Endothelial cell of umbilical vein (primary cell): ENCODE data around the gene C14orf119. TPM values are rescaled to one million over a fixed set of nuclear protein-coding genes. Genes with fewer than 3 reads are reported as not detected.

ENCODE experiments used
- BruUV-seq: library from RNA; stranded (reverse); fragments of 400-500 nt; replicated peaks from 2 replicates; lab custom pipeline; 2021; lab: Mats Ljungman, UMichigan
- CTCF ChIA-PET: fragments of 300-600, 350-600 bp; sonication (Branson Sonifier 250); formaldehyde crosslinking; loops from one replicate; lab custom pipeline; 2021; ENCODE audit warnings: antibody characterized with exemption, inconsistent platforms; lab: Charles Lee
- POLR2A ChIA-PET: fragments of 300-600, 350-600 bp; sonication (Branson Sonifier 250); formaldehyde crosslinking; loops from one replicate; lab custom pipeline; 2021; ENCODE audit warnings: antibody characterized with exemption, inconsistent platforms; lab: Charles Lee
- DNase-seq: peaks from one replicate; pipeline ENCODE4 v3.0.0-alpha.2; 2011; ENCODE audit warnings: low read depth, low spot score
- FAIRE-seq: peaks from 2 replicates; lab custom pipeline; 2011; peaks lifted over from hg19 to GRCh38; lab: Jason Lieb, UNC
- H2AFZ ChIP-seq: 2 replicates; pipeline ENCODE4 v1.6.0; 2012; ENCODE audit warnings: low read depth, low read length, control low read depth, inconsistent platforms
- H3K27ac ChIP-seq: 2 replicates; pipeline ENCODE4 v1.5.1; 2011; ENCODE audit warnings: low read depth, mild to moderate bottlenecking, control low read depth, low read length, moderate library complexity; ENCODE audit not compliant: insufficient read depth
- H3K27me3 ChIP-seq, 2 experiments: 2 replicates each; pipeline versions ENCODE4 v1.6.0 to v1.6.1; 2011; ENCODE audit warnings: low read length in 2 of 2, mixed read lengths in 1 of 2; ENCODE audit not compliant: control insufficient read depth in 2 of 2, insufficient read depth in 2 of 2
- H3K36me3 ChIP-seq, 2 experiments: 2 replicates in 1 of 2; 3 replicates in 1 of 2; pipeline ENCODE4 v1.5.1; 2011; ENCODE audit warnings: low read length in 2 of 2, mild to moderate bottlenecking in 1 of 2, moderate library complexity in 1 of 2; ENCODE audit not compliant: control insufficient read depth in 2 of 2, insufficient read depth in 2 of 2; ENCODE audit errors: extremely low read depth in 1 of 2
- H3K4me1 ChIP-seq: 3 replicates; pipeline ENCODE4 v1.5.1; 2011; ENCODE audit warnings: mild to moderate bottlenecking, low read length; ENCODE audit not compliant: control insufficient read depth, insufficient read depth; ENCODE audit errors: extremely low read depth
- H3K4me2 ChIP-seq: 2 replicates; pipeline ENCODE4 v1.6.1; 2011; ENCODE audit warnings: low read length, control low read depth, mixed read lengths; ENCODE audit not compliant: insufficient read depth
- H3K4me3 ChIP-seq, 3 experiments: fragments of 200-600 bp in 1 of 3; sonication (generic), shearing (Covaris generic) in 1 of 3; replicated peaks in 1 of 3; 2 replicates each; pipeline ENCODE4 v1.5.1; 2011 to 2016; ENCODE audit warnings: control low read depth in 3 of 3, low read length in 3 of 3, mild to moderate bottlenecking in 2 of 3, inconsistent platforms in 1 of 3, low read depth in 1 of 3, moderate library complexity in 1 of 3; ENCODE audit not compliant: insufficient read depth in 1 of 3
- H3K79me2 ChIP-seq: 2 replicates; pipeline ENCODE4 v1.6.0; 2012; ENCODE audit warnings: low read length, inconsistent platforms; ENCODE audit not compliant: control insufficient read depth, insufficient read depth
- H3K9ac ChIP-seq: replicated peaks from 2 replicates; pipeline ENCODE3; 2011; ENCODE audit warnings: low read length, control low read depth; ENCODE audit not compliant: insufficient read depth; ENCODE audit errors: extremely low read depth
- H3K9me1 ChIP-seq: replicated peaks from 3 replicates; pipeline ENCODE4 v1.6.0; 2011; ENCODE audit warnings: mild to moderate bottlenecking, low read length; ENCODE audit not compliant: control insufficient read depth, insufficient read depth; ENCODE audit errors: extremely low read depth
- H3K9me3 ChIP-seq: replicated peaks from 2 replicates; pipeline ENCODE4 v1.5.1; 2012; ENCODE audit warnings: low read length, inconsistent platforms; ENCODE audit not compliant: control insufficient read depth, insufficient read depth
- H4K20me1 ChIP-seq: replicated peaks from 2 replicates; pipeline ENCODE3; 2011; ENCODE audit warnings: mild to moderate bottlenecking, low read length; ENCODE audit not compliant: control insufficient read depth, insufficient read depth; ENCODE audit errors: extremely low read depth
- EZH2 ChIP-seq: IDR thresholded peaks from 2 replicates; pipeline ENCODE4 v1.6.1; 2012; ENCODE audit warnings: borderline replicate concordance, low read depth, mild to moderate bottlenecking, moderate library complexity, low read length, inconsistent platforms; ENCODE audit not compliant: severe bottlenecking
- FOS ChIP-seq: IDR thresholded peaks from 2 replicates; pipeline ENCODE4 v1.6.1; 2011; ENCODE audit warnings: mild to moderate bottlenecking, low read length, moderate library complexity, borderline replicate concordance; ENCODE audit not compliant: insufficient read depth
- GATA2 ChIP-seq: IDR thresholded peaks from 2 replicates; pipeline ENCODE4 v1.7.0; 2011; ENCODE audit warnings: low read depth, mild to moderate bottlenecking, moderate library complexity, mixed read lengths, low read length; ENCODE audit not compliant: insufficient read length, insufficient read depth
- JUN ChIP-seq: IDR thresholded peaks from 2 replicates; pipeline ENCODE4 v1.6.1; 2011; ENCODE audit warnings: borderline replicate concordance, low read depth; ENCODE audit not compliant: insufficient read length, insufficient read depth
- MYC ChIP-seq: IDR thresholded peaks from one replicate; pipeline ENCODE4 v1.6.1; 2011; ENCODE audit warnings: mild to moderate bottlenecking, low read depth, low read length
- POLR2A ChIP-seq: IDR thresholded peaks from 2 replicates; pipeline ENCODE4 v1.6.1; 2012; ENCODE audit warnings: low read depth, mild to moderate bottlenecking, control low read depth, low read length
- POLR2AphosphoS5 ChIP-seq: IDR thresholded peaks from 2 replicates; pipeline ENCODE4 v1.6.1; 2012; ENCODE audit warnings: low read depth, mild to moderate bottlenecking, control low read depth, low read length, moderate library complexity; ENCODE audit not compliant: insufficient read depth
- dilution Hi-C: fragments of 300-500 bp; cut with MboI; formaldehyde crosslinking; loops from one replicate; pipeline ENCODE4 v1.15.0; 2019; ENCODE audit warnings: low sequenced_read_pairs; ENCODE audit not compliant: extremely low pct_ligation_motif_present
- intact Hi-C: fragments of 100-400 bp; cut with micrococcal nuclease; formaldehyde crosslinking; loops from one replicate; pipeline ENCODE4 v1.10.0; 2022
- polyA plus RNA-seq, 4 experiments: library from polyadenylated mRNA; depleted of rRNA in 3 of 4; stranded (reverse) in 3 of 4; unstranded in 1 of 4; fragments of >200 nt; gene quantifications; 2 replicates each; pipeline versions ENCODE4 v1.2.1 to v1.2.3, GENCODE V29; 2011 to 2012; ENCODE audit warnings: missing spikeins in 1 of 4
- total RNA-seq: library from RNA; stranded (reverse); gene quantifications from 2 replicates; pipeline ENCODE4 v1.2.3, GENCODE V29; 2021
- TF ChIP-seq, protein P1 (sequence below), 2 donors: IDR thresholded peaks; 1 replicate in 1 of 2; 2 replicates in 1 of 2; pipeline ENCODE4 v1.5.1; 2011; ENCODE audit warnings: low read length in 2 of 2, mild to moderate bottlenecking in 2 of 2, moderate library complexity in 2 of 2, control low read depth in 1 of 2, inconsistent platforms in 1 of 2, low read depth in 1 of 2; ENCODE audit not compliant: insufficient read depth in 1 of 2; ENCODE audit errors: extremely low read depth in 1 of 2
- TF ChIP-seq, protein P2 (sequence below): IDR thresholded peaks from 2 replicates; pipeline ENCODE4 v1.6.1; 2011; ENCODE audit not compliant: insufficient read depth, insufficient read length

Gene C14orf119
- total and polyA plus RNA-seq, 2 donors (not counting 3 experiments of a cell fraction or from before 2014, with no cell fraction given), result 58.3 to 60.5 TPM

GRCh38 chr14:23104591-23105347 is 9.5 kb downstream of the C14orf119 start, which contains the start of gene CIROP:
Gene CIROP, minus strand, starts transcription at chr14:23104989. Its CDS starts 69 bp downstream, at chr14:23104920.
- intact Hi-C loops, result loop anchor here (5.0 kb wide), 1 partner anchor 112 kb away; no protein-coding TSS in a partner anchor
- TF ChIP-seq POLR2A, result no peak
- TF ChIP-seq, protein P1, sequence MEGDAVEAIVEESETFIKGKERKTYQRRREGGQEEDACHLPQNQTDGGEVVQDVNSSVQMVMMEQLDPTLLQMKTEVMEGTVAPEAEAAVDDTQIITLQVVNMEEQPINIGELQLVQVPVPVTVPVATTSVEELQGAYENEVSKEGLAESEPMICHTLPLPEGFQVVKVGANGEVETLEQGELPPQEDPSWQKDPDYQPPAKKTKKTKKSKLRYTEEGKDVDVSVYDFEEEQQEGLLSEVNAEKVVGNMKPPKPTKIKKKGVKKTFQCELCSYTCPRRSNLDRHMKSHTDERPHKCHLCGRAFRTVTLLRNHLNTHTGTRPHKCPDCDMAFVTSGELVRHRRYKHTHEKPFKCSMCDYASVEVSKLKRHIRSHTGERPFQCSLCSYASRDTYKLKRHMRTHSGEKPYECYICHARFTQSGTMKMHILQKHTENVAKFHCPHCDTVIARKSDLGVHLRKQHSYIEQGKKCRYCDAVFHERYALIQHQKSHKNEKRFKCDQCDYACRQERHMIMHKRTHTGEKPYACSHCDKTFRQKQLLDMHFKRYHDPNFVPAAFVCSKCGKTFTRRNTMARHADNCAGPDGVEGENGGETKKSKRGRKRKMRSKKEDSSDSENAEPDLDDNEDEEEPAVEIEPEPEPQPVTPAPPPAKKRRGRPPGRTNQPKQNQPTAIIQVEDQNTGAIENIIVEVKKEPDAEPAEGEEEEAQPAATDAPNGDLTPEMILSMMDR (IDR thresholded peaks at IDR 0.05; ENCODE audit: extremely low read depth in 1 of 2, insufficient read depth in 1 of 2, low read depth in 1 of 2, low read length in 2 of 2), result no peak
- Histone ChIP-seq H3K27ac (no peak within 1 kb of the TSS), H4K20me1 (no peaks in the 10 kb centered on the region), H3K36me3 (no peaks in the 10 kb centered on the region), H3K4me2 (no peak within 1 kb of the TSS), H3K27me3 (no peaks in the 10 kb centered on the region), H2AFZ (no peak within 1 kb of the TSS), H3K4me3 (no peak within 1 kb of the TSS), H3K9ac (no peak within 1 kb of the TSS), H3K4me1 (no peaks in the 10 kb centered on the region), H3K79me2 (no peaks in the 10 kb centered on the region), H3K9me3 (no peaks in the 10 kb centered on the region), H3K9me1 (no peaks in the 10 kb centered on the region)
- POLR2A ChIA-PET, result no interaction called here
- DNase-seq, result no peak
- FAIRE-seq, result no peak
- dilution Hi-C loops, result no loop called here
- no TSS peak for BruUV-seq
- CTCF ChIA-PET, result interaction anchor here (1.1 to 1.3 kb wide), 2 partner anchors 16 to 36 kb away, joined by 5 read pairs; no protein-coding TSS in a partner anchor

DNA sequence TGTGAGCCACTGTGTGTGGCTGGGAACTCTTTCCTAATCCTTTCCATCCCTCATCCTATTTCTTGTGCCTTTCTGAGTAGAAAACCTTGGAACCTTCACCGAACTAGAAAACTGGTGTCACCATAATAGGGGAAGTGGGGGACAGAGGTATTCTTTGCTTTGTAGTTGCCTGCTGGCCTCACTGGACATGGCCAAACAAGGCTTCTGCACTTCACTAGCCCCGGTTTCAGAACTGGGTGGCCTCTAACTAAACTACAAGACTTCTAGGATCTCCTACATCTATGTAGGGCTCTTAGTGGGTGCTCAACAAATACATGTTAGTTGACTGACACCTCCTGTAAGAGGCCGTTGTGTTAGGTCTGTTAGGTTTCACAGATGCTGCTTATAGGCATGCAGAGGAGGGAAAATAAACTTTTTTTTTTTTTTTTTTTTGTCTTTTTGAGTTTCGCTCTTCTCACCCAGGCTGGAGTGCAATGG is 10.1 kb downstream of the C14orf119 start:
- Histone ChIP-seq H3K9ac (no peak overlapping the region), H4K20me1 (no peaks in the 10 kb centered on the region), H3K27ac (no peak overlapping the region), H3K9me3 (no peaks in the 10 kb centered on the region), H3K9me1 (no peaks in the 10 kb centered on the region), H3K4me1 (no peaks in the 10 kb centered on the region), H3K36me3 (no peaks in the 10 kb centered on the region), H3K4me3 (no peak overlapping the region), H3K4me2 (no peak overlapping the region), H2AFZ (no peak overlapping the region), H3K79me2 (no peaks in the 10 kb centered on the region), H3K27me3 (peaks cover 3% of the 10 kb centered on the region in 2 experiments)
- BruUV-seq, result no TSS peak
- CTCF ChIA-PET, result interaction anchor here (1.1 to 2.2 kb wide), 4 partner anchors 10 to 119 kb away, joined by 5 to 7 read pairs (median 6); partner anchors contain the start of genes ACIN1 and C14orf119
- POLR2A ChIA-PET, result no interaction called here
- intact Hi-C loops (loop anchor here (5.0 kb wide), 1 partner anchor 113 kb away; no protein-coding TSS in a partner anchor), dilution Hi-C loops (no loop called here)
- no peak for FAIRE-seq
- no peak for DNase-seq
- TF ChIP-seq, protein P2, sequence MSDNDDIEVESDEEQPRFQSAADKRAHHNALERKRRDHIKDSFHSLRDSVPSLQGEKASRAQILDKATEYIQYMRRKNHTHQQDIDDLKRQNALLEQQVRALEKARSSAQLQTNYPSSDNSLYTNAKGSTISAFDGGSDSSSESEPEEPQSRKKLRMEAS, result no peak
- TF ChIP-seq GATA2 (no peak), POLR2A (no peak), MYC (no peak), POLR2AphosphoS5 (no peak), FOS (no peak), EZH2 (no peak), JUN (no peak)
- TF ChIP-seq, protein P1 (IDR thresholded peaks at IDR 0.05; ENCODE audit: extremely low read depth in 1 of 2, insufficient read depth in 1 of 2, low read depth in 1 of 2, low read length in 2 of 2), result no peak
